Activated B cell treated with CpG ODN at 0.5 μM for 24 hours (primary cell): ENCODE data around the gene KCNE4. TPM values are rescaled to one million over a fixed set of nuclear protein-coding genes. Genes with fewer than 3 reads are reported as not detected.

Source experiments
- ATAC-seq: fragments of 200-7000 bp; cut with Tn5 transposase; one replicate; pipeline ENCODE4 v1.10.0; 2021; ENCODE audit warnings: low read depth, mild to moderate bottlenecking, moderate library complexity
- CTCF ChIA-PET: fragments of 350-600 bp; sonication (Branson Sonifier 250); formaldehyde crosslinking; loops from one replicate; lab custom pipeline; 2021; ENCODE audit warnings: antibody characterized with exemption; lab: Charles Lee
- POLR2A ChIA-PET: fragments of 350-600 bp; sonication (Branson Sonifier 250); formaldehyde crosslinking; loops from one replicate; lab custom pipeline; 2021; ENCODE audit warnings: antibody characterized with exemption; lab: Charles Lee
- DNase-seq: peaks from one replicate; pipeline ENCODE4 v3.0.0; 2022
- H3K27ac Mint-ChIP-seq: one replicate; pipeline ENCODE4 v1.8.0; 2020; ENCODE audit warnings: mixed read lengths
- H3K27me3 Mint-ChIP-seq: one replicate; pipeline ENCODE4 v1.8.0; 2021; ENCODE audit warnings: mixed read lengths
- H3K36me3 Mint-ChIP-seq: one replicate; pipeline ENCODE4 v1.8.0; 2021; ENCODE audit warnings: low read depth, mixed read lengths
- H3K4me1 Mint-ChIP-seq: one replicate; pipeline ENCODE4 v1.8.0; 2021; ENCODE audit warnings: mixed read lengths
- H3K4me3 Mint-ChIP-seq: one replicate; pipeline ENCODE4 v1.8.0; 2020; ENCODE audit warnings: mild to moderate bottlenecking, mixed read lengths
- H3K9me3 Mint-ChIP-seq: one replicate; pipeline ENCODE4 v1.8.0; 2020; ENCODE audit warnings: mixed read lengths
- CTCF ChIP-seq: fragments of 200-600 bp; IDR thresholded peaks from one replicate; pipeline ENCODE4 v1.8.0; 2022; ENCODE audit warnings: antibody characterized with exemption, mild to moderate bottlenecking
- intact Hi-C: fragments of 100-400 bp; cut with micrococcal nuclease; formaldehyde crosslinking; loops from one replicate; pipeline ENCODE4 v1.15.1; 2024
- total RNA-seq: library from RNA; stranded (reverse); gene quantifications from 2 replicates; pipeline ENCODE4 v1.2.3, GENCODE V29; 2022

The KCNE4 gene
- total RNA-seq, 1 donor from 2014 or later = not detected

DNA sequence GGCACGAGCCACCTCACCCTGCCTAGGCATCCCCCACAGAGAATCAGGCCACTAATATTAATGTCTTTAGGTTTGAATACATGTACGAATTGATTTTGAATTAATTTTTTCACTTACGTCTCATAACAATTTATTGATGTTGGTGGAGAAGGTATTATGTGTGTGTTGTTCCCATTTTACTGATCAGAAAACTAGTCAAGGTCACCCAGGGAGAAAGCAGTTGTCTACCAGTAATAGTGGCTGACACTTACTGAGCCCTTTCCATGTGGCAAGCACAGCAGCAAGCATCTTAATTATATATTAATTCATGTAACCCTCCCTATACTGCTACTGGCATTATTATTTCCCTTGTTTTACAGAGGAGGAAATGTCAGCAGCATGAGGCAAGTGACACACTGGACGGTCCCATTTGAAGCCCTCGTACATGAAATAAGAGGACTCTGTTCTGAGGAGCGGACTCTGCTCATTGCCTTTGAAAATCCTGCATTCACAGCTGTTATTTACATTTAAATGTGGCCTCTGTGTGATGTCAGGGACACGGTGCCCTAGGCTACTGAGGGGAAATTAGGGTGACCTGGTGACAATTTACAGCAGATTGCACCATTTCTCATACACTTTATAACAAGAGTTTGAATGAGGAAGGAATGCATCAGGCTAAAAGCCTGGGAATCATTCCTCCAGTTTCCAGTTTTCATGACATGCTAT is 30.9 kb upstream of the KCNE4 start:
- DNase-seq (no peak), ATAC-seq (no peak)
- no peaks in the 10 kb centered on the region for H3K4me1 Mint-ChIP-seq
- H3K9me3 Mint-ChIP-seq = peaks cover 11% of the 10 kb centered on the region
- no peak for TF ChIP-seq CTCF
- CTCF ChIA-PET = no interaction called here
- POLR2A ChIA-PET = interaction anchor here (0.6 kb wide), 1 partner anchor 27 kb away, joined by 3 read pairs; no protein-coding TSS in a partner anchor
- H3K27me3 Mint-ChIP-seq = no peaks in the 10 kb centered on the region
- no peak overlapping the region for H3K27ac Mint-ChIP-seq
- intact Hi-C loops = no loop called here
- H3K36me3 Mint-ChIP-seq = no peaks in the 10 kb centered on the region
- no peak overlapping the region for H3K4me3 Mint-ChIP-seq

DNA sequence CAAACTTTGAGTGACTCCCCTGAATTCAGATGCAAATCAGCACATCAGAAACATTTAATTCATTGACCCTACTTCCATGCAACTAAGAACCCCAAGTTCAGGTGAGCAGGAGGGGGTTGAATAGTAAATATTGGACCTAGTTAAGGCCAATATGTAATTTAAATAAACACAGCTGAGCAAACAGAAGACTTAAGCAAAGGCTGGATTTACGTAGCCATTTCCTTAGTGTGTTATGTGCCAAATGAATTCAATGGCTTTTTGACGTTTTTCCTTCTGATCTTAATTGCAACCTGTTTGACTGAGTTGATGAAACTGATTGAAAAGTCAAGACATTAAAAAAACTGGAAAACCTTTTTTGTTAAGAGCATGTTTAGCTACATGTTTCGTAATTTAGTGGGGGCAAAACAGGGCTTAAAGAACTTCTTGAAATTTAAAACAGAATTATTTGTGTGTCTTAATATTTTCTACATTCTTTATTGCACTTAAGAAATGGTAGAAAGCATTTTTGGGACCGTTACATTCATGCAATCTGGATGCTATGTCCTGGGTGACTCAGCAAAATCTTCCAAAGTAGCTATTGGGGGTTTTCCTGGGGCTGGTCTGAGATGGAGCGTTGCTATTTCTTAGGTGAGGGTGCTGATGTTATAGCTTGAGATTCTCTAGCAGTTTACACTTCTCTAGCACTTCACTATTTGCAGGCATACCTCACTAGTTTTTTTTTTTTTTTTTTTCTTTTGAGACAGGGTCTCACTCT is 25.5 kb upstream of the KCNE4 start:
- intact Hi-C loops = no loop called here
- ChIA-PET CTCF (no interaction called here), POLR2A (no interaction called here)
- no peak for ATAC-seq
- Mint-ChIP-seq H3K27me3 (no peaks in the 10 kb centered on the region), H3K36me3 (no peaks in the 10 kb centered on the region), H3K9me3 (peaks cover under 1% of the 10 kb centered on the region), H3K4me3 (no peak overlapping the region), H3K27ac (no peak overlapping the region), H3K4me1 (no peaks in the 10 kb centered on the region)
- no peak for DNase-seq
- TF ChIP-seq CTCF = no peak

DNA sequence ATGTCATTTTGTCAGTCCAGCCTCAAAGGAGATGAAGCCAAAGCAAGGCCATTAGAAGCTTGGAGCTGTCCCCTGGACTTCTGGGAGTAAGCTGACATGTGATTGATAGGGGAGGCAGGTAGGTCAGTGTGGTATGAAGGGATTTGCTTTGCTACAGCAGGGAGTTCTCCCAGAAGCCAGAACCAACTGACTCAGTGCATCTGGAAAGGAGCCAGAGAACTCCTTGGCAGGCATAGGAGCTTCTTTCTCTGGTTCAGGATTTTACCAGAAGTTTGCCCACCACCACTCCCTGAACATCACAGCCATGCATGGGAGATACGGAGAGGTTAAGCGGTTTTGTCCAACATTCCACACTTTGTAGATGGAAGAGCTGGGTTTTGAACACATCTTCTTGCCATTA is 24.5 kb upstream of the KCNE4 start:
- DNase-seq = no peak
- intact Hi-C loops = no loop called here
- H3K27ac Mint-ChIP-seq = no peak overlapping the region
- H3K4me1 Mint-ChIP-seq = no peaks in the 10 kb centered on the region
- no peaks in the 10 kb centered on the region for H3K36me3 Mint-ChIP-seq
- ChIA-PET CTCF (no interaction called here), POLR2A (no interaction called here)
- TF ChIP-seq CTCF = no peak
- H3K4me3 Mint-ChIP-seq = no peak overlapping the region
- no peaks in the 10 kb centered on the region for H3K27me3 Mint-ChIP-seq
- peaks cover 8% of the 10 kb centered on the region for H3K9me3 Mint-ChIP-seq
- ATAC-seq = no peak

DNA sequence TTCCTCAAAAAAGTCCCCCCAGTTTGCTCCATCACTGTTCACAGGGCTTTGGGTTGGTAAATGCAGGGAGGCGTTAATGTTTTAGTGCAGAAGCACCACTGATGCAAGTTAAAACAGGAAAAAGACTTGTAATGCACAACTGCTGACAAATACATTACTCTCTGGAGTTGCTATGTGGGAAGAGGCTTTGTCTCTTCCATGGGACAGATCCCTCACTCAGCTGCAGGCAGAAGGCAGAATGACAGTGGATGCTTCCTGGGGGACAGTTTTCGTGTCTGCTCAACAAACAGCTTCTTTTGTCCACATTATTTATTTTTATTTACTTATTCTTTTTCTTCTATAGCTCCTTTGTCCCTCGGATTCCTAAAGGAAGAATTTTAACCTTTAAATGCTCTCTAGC is 22.7 kb upstream of the KCNE4 start:
- TF ChIP-seq CTCF = no peak
- Mint-ChIP-seq H3K9me3 (peaks cover 10% of the 10 kb centered on the region), H3K4me3 (no peak overlapping the region), H3K4me1 (no peaks in the 10 kb centered on the region), H3K27me3 (no peaks in the 10 kb centered on the region), H3K36me3 (no peaks in the 10 kb centered on the region), H3K27ac (no peak overlapping the region)
- DNase-seq = no peak
- POLR2A ChIA-PET = no interaction called here
- CTCF ChIA-PET = no interaction called here
- intact Hi-C loops = no loop called here
- ATAC-seq = no peak
